ENCODE data around the gene TTLL10. TPM values are rescaled to one million over a fixed set of nuclear protein-coding genes. Genes with fewer than 3 reads are reported as not detected.

Gene TTLL10
- total RNA-seq, 4 donors from 2014 or later, result not detected

DNA sequence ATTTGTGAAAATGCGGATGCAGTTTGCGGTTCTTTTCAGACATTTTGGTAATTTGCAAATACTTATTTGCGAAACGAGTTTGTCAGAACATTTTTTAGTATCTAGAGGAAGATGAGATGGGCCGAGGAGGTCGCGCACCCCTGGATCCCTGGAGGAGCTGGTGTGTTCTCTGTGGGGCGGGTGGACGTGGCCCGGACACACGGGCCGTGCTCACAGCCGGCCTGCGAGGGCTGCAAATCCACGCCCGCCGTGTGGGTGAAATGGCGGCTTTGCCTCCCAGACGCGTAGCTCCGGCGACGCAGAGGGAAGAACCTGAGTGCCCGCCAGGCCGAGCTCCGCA lies 9.3 kb upstream of the TTLL10 start:
- H3K4me3 ChIP-seq (ENCODE audit: low read depth, poor library complexity, severe bottlenecking), result peak overlapping the region; percentile 19
- DNase-seq (ENCODE audit: low spot score in 2 of 2), result no peak
- WGBS, 2 donors, result 35 to 47% methylated on average over 25 to 26 of the region's 26 CpGs
- no peak for TF ChIP-seq POLR2A (IDR thresholded peaks at IDR 0.05)
- TF ChIP-seq, protein P1, sequence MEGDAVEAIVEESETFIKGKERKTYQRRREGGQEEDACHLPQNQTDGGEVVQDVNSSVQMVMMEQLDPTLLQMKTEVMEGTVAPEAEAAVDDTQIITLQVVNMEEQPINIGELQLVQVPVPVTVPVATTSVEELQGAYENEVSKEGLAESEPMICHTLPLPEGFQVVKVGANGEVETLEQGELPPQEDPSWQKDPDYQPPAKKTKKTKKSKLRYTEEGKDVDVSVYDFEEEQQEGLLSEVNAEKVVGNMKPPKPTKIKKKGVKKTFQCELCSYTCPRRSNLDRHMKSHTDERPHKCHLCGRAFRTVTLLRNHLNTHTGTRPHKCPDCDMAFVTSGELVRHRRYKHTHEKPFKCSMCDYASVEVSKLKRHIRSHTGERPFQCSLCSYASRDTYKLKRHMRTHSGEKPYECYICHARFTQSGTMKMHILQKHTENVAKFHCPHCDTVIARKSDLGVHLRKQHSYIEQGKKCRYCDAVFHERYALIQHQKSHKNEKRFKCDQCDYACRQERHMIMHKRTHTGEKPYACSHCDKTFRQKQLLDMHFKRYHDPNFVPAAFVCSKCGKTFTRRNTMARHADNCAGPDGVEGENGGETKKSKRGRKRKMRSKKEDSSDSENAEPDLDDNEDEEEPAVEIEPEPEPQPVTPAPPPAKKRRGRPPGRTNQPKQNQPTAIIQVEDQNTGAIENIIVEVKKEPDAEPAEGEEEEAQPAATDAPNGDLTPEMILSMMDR (IDR thresholded peaks at IDR 0.05), result no peak
- intact Hi-C loops (cut with DNase I; ENCODE audit: low total_unique reads), result no loop called here

DNA sequence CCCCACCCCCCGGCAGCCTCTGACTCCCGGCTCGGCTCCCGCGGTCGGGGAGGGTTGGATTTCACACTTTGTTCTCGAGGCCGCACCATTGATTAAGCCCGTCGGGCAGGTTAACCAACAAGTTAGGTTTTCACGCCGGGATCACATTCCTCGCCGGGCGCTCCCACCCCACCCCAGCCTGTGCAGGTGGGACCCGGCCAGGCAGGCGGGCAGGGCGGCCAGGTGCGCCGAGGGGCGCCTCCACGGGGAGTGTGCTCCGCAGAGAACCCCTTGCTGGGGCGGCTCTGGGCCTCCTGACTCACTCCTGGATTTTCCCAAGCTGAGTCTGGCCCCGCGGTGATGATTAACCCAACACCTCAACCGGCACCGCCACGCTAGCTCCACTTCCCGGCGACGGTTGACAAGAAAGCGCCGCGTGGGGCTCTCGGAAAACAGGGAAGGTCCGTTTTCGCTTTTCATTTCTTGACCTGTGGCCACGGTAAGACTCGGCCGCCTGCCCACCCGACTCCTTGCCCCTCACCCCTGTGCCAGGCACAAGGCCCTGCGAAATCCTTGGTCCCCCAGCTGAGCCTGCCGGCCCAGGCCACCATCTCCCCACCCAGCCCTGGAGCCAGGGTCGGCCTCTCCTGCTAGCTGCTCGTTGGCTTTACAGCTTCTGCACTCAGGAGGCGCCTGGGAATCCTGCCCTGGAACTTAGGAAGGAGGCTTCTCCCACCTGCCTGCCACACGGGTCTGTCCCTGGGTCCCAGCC lies 8.8 kb upstream of the TTLL10 start:
- 46 to 59% methylated on average over 27 to 47 of the region's 48 CpGs for WGBS, 2 donors
- H3K4me3 ChIP-seq (ENCODE audit: low read depth, poor library complexity, severe bottlenecking), result no peak overlapping the region
- intact Hi-C loops (cut with DNase I; ENCODE audit: low total_unique reads), result no loop called here
- TF ChIP-seq POLR2A (IDR thresholded peaks at IDR 0.05), result no peak
- TF ChIP-seq, protein P1 (IDR thresholded peaks at IDR 0.05), result no peak
- no peak for DNase-seq (ENCODE audit: low spot score in 2 of 2)

DNA sequence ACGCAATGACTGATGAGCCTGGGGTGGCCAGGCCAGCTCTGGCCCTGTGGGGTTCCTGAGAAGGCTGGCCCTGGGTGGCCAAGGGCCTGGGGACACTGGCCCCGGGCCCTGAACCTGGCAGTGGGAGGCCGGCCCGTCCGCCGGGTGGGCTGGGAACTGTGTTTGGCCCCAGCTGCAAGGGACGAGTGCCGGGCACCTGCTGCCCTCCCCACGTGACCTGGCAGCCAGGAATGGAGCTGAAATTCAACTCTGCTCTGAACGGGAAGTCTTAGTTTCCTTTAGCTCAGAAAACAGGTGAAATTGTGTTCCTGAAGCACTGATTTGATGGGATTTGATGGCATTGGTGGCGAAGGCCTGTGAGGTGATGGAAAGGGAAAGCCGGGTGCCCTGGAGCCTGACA lies 8.2 kb upstream of the TTLL10 start:
- WGBS, 2 donors, result 45 to 74% methylated on average over 6 to 9 of the region's 12 CpGs
- TF ChIP-seq POLR2A (IDR thresholded peaks at IDR 0.05), result no peak
- TF ChIP-seq, protein P1 (IDR thresholded peaks at IDR 0.05), result no peak
- no peak for DNase-seq (ENCODE audit: low spot score in 2 of 2)
- intact Hi-C loops (cut with DNase I; ENCODE audit: low total_unique reads), result no loop called here
- no peak overlapping the region for H3K4me3 ChIP-seq (ENCODE audit: low read depth, poor library complexity, severe bottlenecking)

DNA sequence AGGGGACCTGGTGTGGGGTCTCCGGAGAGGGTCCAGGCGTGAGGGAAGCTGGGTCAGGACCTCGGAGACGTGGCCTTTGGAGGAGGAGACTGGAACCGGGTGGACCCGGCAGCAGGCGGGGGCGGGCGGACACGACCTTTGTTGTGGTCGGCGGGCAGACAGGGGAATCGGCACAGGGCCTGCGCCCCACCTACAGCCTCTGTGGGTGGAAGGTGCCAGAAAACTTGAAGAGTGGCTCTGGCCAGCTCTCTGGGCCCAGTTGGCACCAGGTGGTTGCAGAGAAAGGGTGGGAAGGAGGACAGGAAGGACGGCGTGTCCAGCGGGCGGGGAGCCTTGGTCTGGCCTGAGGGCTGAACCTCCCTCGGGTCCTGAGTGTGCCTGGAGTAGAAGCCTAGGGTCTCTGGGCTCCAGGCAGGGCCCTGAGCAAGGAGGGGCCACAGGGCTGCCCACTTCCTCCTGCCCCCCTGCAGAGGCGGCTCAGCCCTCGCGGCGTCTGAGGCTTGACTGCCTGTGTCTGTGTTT lies 7.7 kb upstream of the TTLL10 start:
- DNase-seq (ENCODE audit: low spot score in 2 of 2), result no peak
- no peak for TF ChIP-seq POLR2A (IDR thresholded peaks at IDR 0.05)
- TF ChIP-seq, protein P1 (IDR thresholded peaks at IDR 0.05), result no peak
- intact Hi-C loops (cut with DNase I; ENCODE audit: low total_unique reads), result no loop called here
- H3K4me3 ChIP-seq (ENCODE audit: low read depth, poor library complexity, severe bottlenecking), result no peak overlapping the region
- WGBS, 2 donors, result 44 to 56% methylated on average over 18 to 23 of the region's 23 CpGs

DNA sequence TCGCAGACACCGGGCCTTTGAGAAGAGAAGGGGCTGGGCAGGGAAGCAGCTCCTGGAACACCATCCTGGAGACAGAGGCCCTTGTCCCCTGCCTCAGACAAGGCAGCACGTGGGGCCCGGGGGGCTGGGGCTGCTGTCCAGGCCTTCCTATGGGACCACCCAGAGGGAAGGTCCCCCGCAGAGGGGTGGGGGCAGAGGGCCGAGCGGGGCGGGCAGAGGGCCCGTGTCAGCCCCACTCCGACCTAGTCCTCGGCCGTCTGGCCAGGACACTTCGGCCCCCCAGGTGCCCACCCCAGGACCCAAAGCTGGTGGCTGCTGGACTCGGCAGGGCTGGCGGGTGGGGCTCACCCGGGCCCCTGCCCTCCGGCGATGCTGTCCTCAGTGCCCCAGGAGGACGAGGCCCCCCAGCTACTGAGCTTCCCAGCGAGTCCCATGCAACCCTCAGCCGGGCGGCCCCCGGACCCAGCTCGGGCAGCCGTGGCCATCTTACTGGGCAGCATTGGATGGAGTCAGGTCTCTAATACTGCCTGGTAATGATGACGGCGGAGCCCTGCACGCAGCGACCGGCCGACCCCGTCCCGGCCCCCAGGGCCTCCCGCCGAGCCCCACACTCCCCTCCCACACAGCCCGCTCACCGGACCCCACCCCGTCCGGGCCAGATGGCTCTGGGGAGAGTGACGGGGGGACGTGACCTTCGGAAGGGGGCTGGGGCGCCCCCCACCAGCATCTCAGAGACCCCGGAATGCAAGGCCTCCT lies 6.9 kb upstream of the TTLL10 start:
- no peak overlapping the region for H3K4me3 ChIP-seq (ENCODE audit: low read depth, poor library complexity, severe bottlenecking)
- no peak for TF ChIP-seq POLR2A (IDR thresholded peaks at IDR 0.05)
- TF ChIP-seq, protein P1 (IDR thresholded peaks at IDR 0.05), result no peak
- 72 to 78% methylated on average over 5 to 31 of the region's 44 CpGs for WGBS, 2 donors
- no peak for DNase-seq (ENCODE audit: low spot score in 2 of 2)
- intact Hi-C loops (cut with DNase I; ENCODE audit: low total_unique reads), result no loop called here
